ENCODE measurements around the gene AKAP6.

The AKAP6 gene

GRCh38 chr14:32476532-32476931 is 147.4 kb downstream of the AKAP6 start:
- H3K4me1 ChIP-seq (ENCODE audit: control insufficient read depth, low read length): no peaks in the 10 kb centered on the region
- H3K27me3 ChIP-seq (ENCODE audit: control insufficient read depth, low read length): 0 out of 2 replicates have a peak, but pooled peaks cover 1% of the 10 kb centered on the region
- H3K27ac ChIP-seq (ENCODE audit: low read depth, low read length): no peak overlapping the region
- no peaks in the 10 kb centered on the region for H3K9me2 ChIP-seq (replicated peaks; ENCODE audit: control insufficient read depth, low read length)
- no peak overlapping the region for H3K4me2 ChIP-seq (ENCODE audit: low read length)
- TF ChIP-seq CTCF (IDR thresholded peaks at IDR 0.05; ENCODE audit: low read depth, low read length, poor library complexity, severe bottlenecking): no peak
- TF ChIP-seq EZH2phosphoT487 (IDR thresholded peaks at IDR 0.05; ENCODE audit: borderline replicate concordance, low read length): no peak
- no peaks in the 10 kb centered on the region for H3K79me2 ChIP-seq (ENCODE audit: control insufficient read depth, low read length)
- no peaks in the 10 kb centered on the region for H3F3A ChIP-seq (ENCODE audit: control insufficient read depth, insufficient read depth)
- no peaks in the 10 kb centered on the region for H3K36me3 ChIP-seq (ENCODE audit: control insufficient read depth, low read length)
- H3K4me3 ChIP-seq (ENCODE audit: low read length): no peak overlapping the region
- H3K9me3 ChIP-seq (ENCODE audit: control insufficient read depth, insufficient read depth, low read length): no peaks in the 10 kb centered on the region
- no peaks in the 10 kb centered on the region for H4K20me1 ChIP-seq (ENCODE audit: control insufficient read depth, insufficient read depth, low read depth, low read length)

- H3K36me3 ChIP-seq (ENCODE audit: control insufficient read depth, low read length): no peaks in the 10 kb centered on the region
- H3F3A ChIP-seq (ENCODE audit: control insufficient read depth, insufficient read depth): no peaks in the 10 kb centered on the region
- H3K9me2 ChIP-seq (replicated peaks; ENCODE audit: control insufficient read depth, low read length): no peaks in the 10 kb centered on the region
- H4K20me1 ChIP-seq (ENCODE audit: control insufficient read depth, insufficient read depth, low read depth, low read length): no peaks in the 10 kb centered on the region
- H3K4me2 ChIP-seq (ENCODE audit: low read length): no peak overlapping the region
- H3K27me3 ChIP-seq (ENCODE audit: control insufficient read depth, low read length): no peaks in the 10 kb centered on the region
- no peaks in the 10 kb centered on the region for H3K4me1 ChIP-seq (ENCODE audit: control insufficient read depth, low read length)
- no peaks in the 10 kb centered on the region for H3K9me3 ChIP-seq (ENCODE audit: control insufficient read depth, insufficient read depth, low read length)
- TF ChIP-seq EZH2phosphoT487 (IDR thresholded peaks at IDR 0.05; ENCODE audit: borderline replicate concordance, low read length) (no peak), CTCF (IDR thresholded peaks at IDR 0.05; ENCODE audit: low read depth, low read length, poor library complexity, severe bottlenecking) (no peak)
- no peaks in the 10 kb centered on the region for H3K79me2 ChIP-seq (ENCODE audit: control insufficient read depth, low read length)
- no peak overlapping the region for H3K4me3 ChIP-seq (ENCODE audit: low read length)
- H3K27ac ChIP-seq (ENCODE audit: low read depth, low read length): no peak overlapping the region
Observed at GRCh38 chr14:32477396-32477795, 148.3 kb downstream of the AKAP6 start.

GRCh38 chr14:32478050-32478449 is 149.0 kb downstream of the AKAP6 start:
- H3K9me2 ChIP-seq (replicated peaks; ENCODE audit: control insufficient read depth, low read length): no peaks in the 10 kb centered on the region
- H3F3A ChIP-seq (ENCODE audit: control insufficient read depth, insufficient read depth): no peaks in the 10 kb centered on the region
- TF ChIP-seq CTCF (IDR thresholded peaks at IDR 0.05; ENCODE audit: low read depth, low read length, poor library complexity, severe bottlenecking) (no peak), EZH2phosphoT487 (IDR thresholded peaks at IDR 0.05; ENCODE audit: borderline replicate concordance, low read length) (no peak)
- no peaks in the 10 kb centered on the region for H3K79me2 ChIP-seq (ENCODE audit: control insufficient read depth, low read length)
- no peaks in the 10 kb centered on the region for H4K20me1 ChIP-seq (ENCODE audit: control insufficient read depth, insufficient read depth, low read depth, low read length)
- no peaks in the 10 kb centered on the region for H3K27me3 ChIP-seq (ENCODE audit: control insufficient read depth, low read length)
- H3K9me3 ChIP-seq (ENCODE audit: control insufficient read depth, insufficient read depth, low read length): no peaks in the 10 kb centered on the region
- no peaks in the 10 kb centered on the region for H3K36me3 ChIP-seq (ENCODE audit: control insufficient read depth, low read length)
- no peaks in the 10 kb centered on the region for H3K4me1 ChIP-seq (ENCODE audit: control insufficient read depth, low read length)
- H3K4me2 ChIP-seq (ENCODE audit: low read length): no peak overlapping the region
- no peak overlapping the region for H3K4me3 ChIP-seq (ENCODE audit: low read length)
- no peak overlapping the region for H3K27ac ChIP-seq (ENCODE audit: low read depth, low read length)

- Histone ChIP-seq H3K4me2 (ENCODE audit: low read length) (no peak overlapping the region), H3K27me3 (ENCODE audit: control insufficient read depth, low read length) (no peaks in the 10 kb centered on the region), H3K79me2 (ENCODE audit: control insufficient read depth, low read length) (no peaks in the 10 kb centered on the region), H3K9me2 (replicated peaks; ENCODE audit: control insufficient read depth, low read length) (no peaks in the 10 kb centered on the region), H3K27ac (ENCODE audit: low read depth, low read length) (no peak overlapping the region), H3K36me3 (ENCODE audit: control insufficient read depth, low read length) (no peaks in the 10 kb centered on the region), H3F3A (ENCODE audit: control insufficient read depth, insufficient read depth) (no peaks in the 10 kb centered on the region), H3K4me1 (ENCODE audit: control insufficient read depth, low read length) (no peaks in the 10 kb centered on the region), H4K20me1 (ENCODE audit: control insufficient read depth, insufficient read depth, low read depth, low read length) (no peaks in the 10 kb centered on the region), H3K9me3 (ENCODE audit: control insufficient read depth, insufficient read depth, low read length) (no peaks in the 10 kb centered on the region), H3K4me3 (ENCODE audit: low read length) (no peak overlapping the region)
- TF ChIP-seq CTCF (IDR thresholded peaks at IDR 0.05; ENCODE audit: low read depth, low read length, poor library complexity, severe bottlenecking) (no peak), EZH2phosphoT487 (IDR thresholded peaks at IDR 0.05; ENCODE audit: borderline replicate concordance, low read length) (no peak)
Observed at GRCh38 chr14:32480337-32480736, 151.2 kb downstream of the AKAP6 start.
